Limb (tissue), 2 donors: Measurements from ENCODE around the gene RAB23.
A peak's percentile ranks its signal among the peaks of the same experiment; 100 is the strongest.

Experiments used
- DNase-seq, 2 donors: peaks; one replicate each; pipeline ENCODE4 v3.0.0-alpha.2; 2016; ENCODE audit errors: extremely low spot score in 2 of 2

RAB23 gene

GRCh38 chr6:57182017-57182432 is 40.1 kb downstream of the RAB23 start:
- peak; percentile 15 to 36 for DNase-seq

GRCh38 chr6:57180596-57180995 is 41.5 kb downstream of the RAB23 start:
- no peak for DNase-seq

GRCh38 chr6:57177545-57178265 is 44.4 kb downstream of the RAB23 start:
- peak in 1 of 2 donors; percentile 51 for DNase-seq

- no peak for DNase-seq
Observed at GRCh38 chr6:57174511-57174907, 47.6 kb downstream of the RAB23 start.

- DNase-seq, result peak in 1 of 2 donors; percentile 35
Observed at GRCh38 chr6:57173886-57174510, 48.1 kb downstream of the RAB23 start.

GRCh38 chr6:57173056-57173885 is 48.8 kb downstream of the RAB23 start:
- peak in 1 of 2 donors; percentile 33 for DNase-seq

GRCh38 chr6:57172136-57173055 is 49.7 kb downstream of the RAB23 start, which contains the start of gene BAG2:
Gene BAG2 (plus strand): TSS chr6:57172326. CDS start chr6:57172698, 372 bp downstream.
- peak; percentile 77 to 85 for DNase-seq

- DNase-seq, result no peak
Observed at GRCh38 chr6:57165080-57165479, 57.0 kb downstream of the RAB23 start.

- DNase-seq, result no peak
Observed at GRCh38 chr6:57163956-57164355, 58.2 kb downstream of the RAB23 start.

GRCh38 chr6:57162516-57162915 is 59.6 kb downstream of the RAB23 start:
- no peak for DNase-seq

GRCh38 chr6:57162028-57162427 is 60.1 kb downstream of the RAB23 start:
- DNase-seq, result no peak

- DNase-seq, result no peak
Observed at GRCh38 chr6:57159127-57159526, 63.0 kb downstream of the RAB23 start.

GRCh38 chr6:57158658-57159057 is 63.4 kb downstream of the RAB23 start:
- DNase-seq, result no peak

- no peak for DNase-seq
Observed at GRCh38 chr6:57147955-57148858, 73.9 kb downstream of the RAB23 start.

- DNase-seq, result no peak
Observed at GRCh38 chr6:57147401-57147800, 74.7 kb downstream of the RAB23 start.

GRCh38 chr6:57143690-57144089 is 78.4 kb downstream of the RAB23 start:
- DNase-seq, result no peak

- no peak for DNase-seq
Observed at GRCh38 chr6:57142178-57142525, 80.0 kb downstream of the RAB23 start.

GRCh38 chr6:57141451-57142177 is 80.5 kb downstream of the RAB23 start:
- no peak for DNase-seq

GRCh38 chr6:57138026-57138425 is 84.1 kb downstream of the RAB23 start:
- no peak for DNase-seq
